HuH-7.5 (cell line): ENCODE results near the gene LBX1.
A peak's percentile ranks its signal among the peaks of the same experiment; 100 is the strongest.

Experiments used
- DNase-seq: peaks from one replicate; pipeline ENCODE4 v3.0.0; 2011; ENCODE audit warnings: low spot score

Gene LBX1

DNA sequence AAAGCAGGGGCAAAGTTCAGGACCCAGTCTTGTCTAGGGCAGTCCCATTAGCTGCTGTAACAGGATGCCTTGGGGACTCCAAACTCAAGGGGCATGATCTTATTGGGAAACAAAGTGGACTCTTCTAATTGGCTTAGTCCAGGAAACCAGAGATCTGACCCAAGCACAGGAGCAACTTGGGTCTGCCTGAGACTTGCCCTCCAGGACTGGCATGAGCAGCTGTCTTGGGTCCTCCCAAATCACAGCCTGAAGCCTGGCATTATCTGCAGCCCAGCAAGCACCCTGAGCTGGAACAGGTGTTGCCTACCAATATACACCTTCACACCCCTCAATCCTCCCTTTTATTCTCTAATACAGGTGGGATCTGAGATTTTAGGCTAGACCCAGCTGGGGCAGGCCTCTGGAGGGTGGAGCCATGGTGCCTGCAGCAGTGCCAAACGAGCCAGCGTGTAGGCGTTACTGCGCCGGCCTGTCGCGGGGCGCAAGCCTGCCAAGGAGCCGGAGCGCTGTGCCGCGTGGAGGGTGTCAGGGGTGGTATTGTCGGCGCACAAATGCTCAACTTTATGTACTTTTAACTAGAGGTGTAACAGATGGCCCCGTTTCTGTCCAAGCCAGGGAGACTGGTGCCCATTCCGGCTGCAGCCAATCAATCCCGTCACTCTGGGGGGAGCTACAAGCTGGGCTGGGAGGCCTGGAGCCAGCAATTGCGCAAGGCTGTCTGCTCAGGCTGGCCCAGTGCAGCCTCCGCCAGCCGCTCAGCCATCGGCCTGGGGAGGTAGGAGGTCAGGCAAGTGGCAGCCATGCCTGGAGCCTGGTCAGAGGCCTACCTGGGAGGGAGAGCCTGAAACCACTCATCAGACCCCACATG, 12.8 kb upstream of the LBX1 start:
- DNase-seq, result peak; percentile 86

DNA sequence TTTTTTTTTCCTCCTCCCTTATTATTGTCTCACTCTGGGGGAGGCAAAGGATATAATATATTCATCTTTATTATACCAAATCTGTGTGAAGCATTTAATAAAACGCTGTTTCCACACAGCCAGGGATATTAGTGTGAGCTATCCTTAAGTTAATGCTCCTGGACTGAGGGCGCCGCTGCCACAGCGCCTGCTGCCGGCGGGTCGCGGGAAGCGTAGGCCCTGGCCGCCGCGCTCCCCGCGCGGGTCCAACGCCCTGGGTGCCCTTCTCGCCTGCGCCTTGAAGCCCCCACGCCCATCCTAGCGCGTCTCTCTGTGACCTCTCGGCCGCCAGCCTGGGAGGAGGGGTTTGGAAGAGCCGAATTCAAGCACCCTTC, 9.5 kb upstream of the LBX1 start:
- no peak for DNase-seq

DNA sequence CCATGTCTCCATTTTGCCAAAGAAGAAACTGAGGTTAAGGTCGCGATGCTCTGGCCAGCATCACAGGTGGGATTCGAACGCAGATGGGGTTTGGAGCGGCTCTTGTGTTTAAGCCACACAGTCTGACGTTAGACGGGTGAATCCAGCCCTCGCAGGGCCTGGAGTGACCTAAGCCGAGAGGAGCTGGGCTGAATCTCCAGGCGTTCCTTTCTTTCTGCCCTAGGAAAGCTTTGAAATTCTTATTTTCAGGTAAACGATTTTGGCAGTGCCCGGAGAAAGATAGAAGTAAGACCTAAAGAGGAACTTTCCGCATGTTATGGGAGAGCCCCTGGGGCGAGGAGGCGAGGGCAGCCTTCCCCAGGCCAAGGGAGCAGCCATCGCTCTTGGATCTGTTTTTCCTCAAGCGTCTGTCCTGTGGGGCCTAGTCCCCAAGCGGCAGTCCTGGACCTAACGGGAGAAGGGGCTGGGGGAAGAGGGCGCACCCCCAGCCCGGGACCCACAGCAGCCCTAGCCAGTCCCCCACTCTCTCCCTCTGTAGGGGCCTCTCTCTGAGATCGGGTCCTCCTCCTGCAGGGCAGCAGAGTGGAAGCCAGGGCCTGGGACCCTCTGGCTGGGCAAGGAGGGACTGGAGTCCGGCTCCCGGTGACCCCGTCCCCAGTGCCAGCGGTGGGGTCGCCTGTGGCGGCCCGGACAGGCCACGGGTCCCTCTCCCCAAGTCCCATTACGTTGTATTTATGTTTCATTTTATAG, 8.9 kb upstream of the LBX1 start:
- DNase-seq, result no peak

DNA sequence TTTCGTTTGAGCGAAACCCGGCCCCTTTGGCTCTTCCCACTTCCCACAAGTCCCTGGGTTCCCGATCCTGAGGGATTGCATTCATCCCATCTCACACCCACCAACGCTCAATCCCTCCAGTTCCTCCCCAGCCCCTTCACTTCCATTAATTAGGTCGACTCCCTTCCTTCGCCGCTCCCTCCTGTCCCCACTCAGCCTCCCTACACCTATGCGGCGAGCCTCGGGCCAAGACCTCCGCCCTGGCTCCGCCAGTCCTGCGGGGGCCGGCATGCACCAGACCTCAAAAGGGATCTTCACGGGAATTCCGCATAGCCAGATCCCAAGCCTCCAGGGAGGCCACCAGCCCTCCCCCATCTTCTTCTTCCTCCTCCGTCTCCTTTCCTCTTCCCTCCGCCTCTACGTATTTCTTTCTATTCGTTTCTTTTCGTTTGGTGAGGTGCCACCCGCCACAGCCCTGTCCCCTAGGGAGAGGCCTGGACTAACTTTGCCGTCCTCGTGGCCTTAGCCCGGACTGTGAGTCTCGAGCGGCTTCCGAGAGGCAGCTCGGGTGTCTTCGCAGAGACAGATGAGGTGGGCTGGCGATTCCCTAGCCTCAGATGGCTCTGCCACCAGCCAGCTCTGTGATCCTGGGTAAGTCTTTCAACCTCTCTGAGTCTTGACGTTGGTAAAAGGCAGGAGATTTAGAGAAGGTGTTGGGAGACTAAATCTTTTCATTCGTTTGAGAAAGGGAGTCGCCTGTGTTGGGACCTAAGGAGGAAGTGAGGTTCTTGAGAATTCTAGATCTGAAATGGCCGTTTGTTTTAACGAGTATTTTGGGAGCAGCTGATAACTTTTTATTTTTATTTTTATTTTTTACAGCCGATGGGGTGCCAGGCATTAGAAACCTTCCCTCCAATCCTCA, 8.1 kb upstream of the LBX1 start:
- no peak for DNase-seq

DNA sequence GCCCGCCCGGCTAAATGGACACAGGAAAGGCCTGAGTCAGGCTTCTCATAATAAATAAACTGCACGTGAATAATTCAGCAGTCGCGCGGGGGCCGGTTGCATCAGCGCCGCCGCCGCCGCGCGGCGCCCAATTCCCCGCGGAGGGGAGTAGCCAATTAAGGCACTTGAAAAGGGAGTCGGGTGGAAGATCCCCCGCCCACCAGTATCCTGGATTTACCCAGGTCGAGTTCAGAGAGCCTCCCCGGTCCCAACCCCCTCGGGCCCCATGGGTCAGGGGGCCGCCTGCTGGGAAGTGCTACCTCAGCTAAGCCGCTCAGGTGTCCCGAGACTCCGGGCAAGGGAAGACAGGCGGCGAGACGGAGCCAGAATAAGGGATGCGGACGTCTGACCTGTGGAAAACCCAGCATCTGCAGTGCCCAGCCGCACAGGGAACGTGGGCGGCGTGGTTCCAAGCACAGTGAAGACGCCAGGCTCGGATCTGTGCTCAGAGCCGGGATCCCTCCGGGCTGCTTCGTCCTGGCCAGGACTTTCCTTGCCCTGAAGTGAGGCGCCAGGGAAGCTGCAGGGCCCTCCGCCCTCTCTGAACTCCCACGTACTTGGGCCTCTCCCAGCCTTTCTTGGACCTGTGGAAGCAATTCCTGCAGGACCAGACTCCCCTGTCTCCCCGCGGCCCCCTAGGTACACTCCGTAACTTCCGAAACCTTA, 7.3 kb upstream of the LBX1 start:
- DNase-seq, result no peak

DNA sequence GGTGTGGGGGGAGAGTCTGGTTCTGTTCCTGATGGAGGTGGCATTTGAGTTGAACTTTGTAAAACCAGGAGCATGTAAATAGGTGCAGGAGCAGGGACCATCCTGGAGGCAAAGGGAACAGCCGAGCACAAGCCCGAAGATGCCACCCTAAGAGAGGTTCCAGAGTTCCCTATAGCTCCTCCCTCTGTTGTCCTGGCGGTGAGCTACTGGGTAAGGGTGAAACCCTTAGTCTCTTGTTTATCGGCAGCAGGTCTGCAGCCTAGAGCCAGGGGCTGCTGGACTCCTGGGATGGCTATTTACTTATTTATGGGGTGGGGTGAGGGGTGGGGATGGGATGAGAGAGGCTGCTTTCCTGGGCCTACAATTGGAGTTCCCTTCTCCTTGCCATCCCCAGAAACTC, 6.5 kb upstream of the LBX1 start:
- no peak for DNase-seq

DNA sequence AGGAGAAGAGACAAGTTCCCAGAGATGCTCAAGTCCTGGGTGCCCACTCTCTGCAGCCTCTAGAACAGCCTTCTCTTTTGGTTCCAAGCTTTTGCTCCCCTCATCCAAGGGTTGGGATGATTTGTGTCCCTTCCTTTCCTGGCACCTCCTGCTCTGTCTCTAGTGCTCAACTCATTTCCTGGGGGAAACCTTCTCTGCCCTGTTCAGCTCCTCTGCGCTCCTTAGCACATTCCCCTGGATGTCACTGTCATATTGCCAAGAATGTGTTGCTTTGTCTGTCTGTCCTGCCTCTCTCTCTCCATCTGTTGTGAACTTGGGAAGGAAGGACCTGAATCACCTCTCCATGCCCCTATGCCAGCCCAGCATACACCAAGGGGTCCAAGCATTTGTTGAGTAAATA, 5.1 kb upstream of the LBX1 start:
- no peak for DNase-seq

DNA sequence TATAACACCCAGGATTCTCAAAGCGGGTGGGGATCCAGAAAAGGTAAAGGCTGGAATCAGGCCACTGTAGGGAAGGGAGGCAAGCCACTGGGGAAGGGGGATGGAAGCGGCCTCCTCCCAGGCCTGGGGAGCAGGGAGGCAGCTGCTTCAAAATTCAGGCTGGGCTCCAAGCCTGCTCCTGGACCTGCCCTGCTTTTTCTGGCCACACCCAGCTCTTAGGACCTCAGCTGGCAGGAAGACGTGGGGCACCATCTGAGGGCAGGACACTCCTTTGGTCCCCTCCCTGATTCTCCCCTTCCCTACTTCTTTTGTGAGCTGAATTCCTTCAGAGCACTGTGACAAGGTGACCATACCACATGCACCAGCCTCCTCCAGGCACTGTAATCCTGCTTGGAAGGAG, 4.6 kb upstream of the LBX1 start:
- no peak for DNase-seq

DNA sequence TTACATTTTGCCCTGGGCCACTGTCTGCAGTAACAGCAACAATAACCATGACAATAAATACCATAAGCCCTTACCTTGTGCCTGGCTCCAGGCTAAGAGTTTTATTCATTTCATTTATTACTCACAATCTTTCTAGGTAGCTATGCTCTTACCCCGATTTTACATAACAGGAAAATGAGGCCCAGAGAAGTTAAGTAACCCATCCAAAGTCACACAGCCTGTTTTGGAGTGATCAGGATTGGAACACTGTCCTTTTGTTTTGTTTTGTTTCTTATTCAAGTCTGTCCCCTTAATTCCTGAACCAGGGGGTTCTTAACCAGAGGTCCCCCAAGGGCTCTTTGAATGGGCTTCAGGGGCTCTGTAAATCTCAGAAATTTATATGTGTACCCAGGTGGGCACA, 4.2 kb upstream of the LBX1 start:
- DNase-seq, result no peak

DNA sequence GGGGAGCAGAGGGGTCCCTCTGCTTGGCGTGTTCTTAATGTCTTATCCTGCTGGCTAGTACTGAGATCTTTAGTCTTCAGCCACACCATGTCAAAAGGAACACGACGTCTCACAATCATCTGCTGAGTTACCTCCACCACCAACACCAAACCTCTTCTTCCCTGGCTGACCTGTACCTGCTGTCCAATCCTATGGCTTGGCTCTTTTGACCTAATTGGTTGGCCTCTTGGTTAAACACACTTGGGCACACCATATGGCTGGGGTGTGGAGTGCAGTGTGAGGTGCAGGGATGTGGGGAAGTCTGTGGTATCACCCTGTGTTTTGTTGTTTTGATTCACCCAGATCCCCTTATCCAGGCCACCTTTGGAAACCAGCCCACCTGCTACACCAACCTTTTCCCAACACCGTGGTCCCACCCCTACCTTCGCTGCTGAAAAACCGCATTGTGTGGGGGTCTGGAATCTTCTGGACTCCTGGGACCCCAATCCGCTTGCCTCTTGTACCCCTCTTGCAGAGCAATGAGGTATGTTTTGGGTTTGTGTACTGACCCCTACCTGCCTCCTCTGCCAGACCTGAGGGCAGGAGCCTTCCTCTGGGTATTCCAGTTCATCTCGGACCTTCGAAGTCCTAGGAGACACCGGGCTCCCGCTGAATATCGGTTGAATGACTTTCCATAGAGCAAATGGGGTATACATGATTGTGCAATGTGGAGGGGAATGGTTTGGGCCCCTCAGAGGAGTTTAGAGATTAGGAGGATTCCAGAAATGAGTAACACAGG, 2.8 kb upstream of the LBX1 start:
- DNase-seq, result no peak

DNA sequence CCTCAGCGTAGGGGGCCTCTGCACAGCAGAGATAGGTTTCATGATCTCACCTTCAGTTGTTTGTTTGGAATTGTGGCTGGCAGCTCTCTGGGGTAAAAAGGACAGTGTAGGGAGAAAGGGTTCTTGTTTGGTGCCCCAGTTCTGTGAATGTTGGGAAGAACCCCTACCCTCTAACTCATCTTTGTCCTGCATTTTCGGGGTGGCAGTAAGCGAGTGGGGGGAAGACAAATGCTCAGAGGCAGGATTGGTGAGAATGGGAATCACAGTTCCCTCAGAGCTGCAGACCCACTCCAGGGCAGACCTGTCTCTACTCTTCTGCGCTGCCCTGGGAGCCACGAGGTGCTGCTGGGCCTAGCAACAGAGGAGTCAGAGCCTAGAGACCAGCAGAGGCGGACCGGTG, 1.8 kb upstream of the LBX1 start:
- DNase-seq, result no peak

DNA sequence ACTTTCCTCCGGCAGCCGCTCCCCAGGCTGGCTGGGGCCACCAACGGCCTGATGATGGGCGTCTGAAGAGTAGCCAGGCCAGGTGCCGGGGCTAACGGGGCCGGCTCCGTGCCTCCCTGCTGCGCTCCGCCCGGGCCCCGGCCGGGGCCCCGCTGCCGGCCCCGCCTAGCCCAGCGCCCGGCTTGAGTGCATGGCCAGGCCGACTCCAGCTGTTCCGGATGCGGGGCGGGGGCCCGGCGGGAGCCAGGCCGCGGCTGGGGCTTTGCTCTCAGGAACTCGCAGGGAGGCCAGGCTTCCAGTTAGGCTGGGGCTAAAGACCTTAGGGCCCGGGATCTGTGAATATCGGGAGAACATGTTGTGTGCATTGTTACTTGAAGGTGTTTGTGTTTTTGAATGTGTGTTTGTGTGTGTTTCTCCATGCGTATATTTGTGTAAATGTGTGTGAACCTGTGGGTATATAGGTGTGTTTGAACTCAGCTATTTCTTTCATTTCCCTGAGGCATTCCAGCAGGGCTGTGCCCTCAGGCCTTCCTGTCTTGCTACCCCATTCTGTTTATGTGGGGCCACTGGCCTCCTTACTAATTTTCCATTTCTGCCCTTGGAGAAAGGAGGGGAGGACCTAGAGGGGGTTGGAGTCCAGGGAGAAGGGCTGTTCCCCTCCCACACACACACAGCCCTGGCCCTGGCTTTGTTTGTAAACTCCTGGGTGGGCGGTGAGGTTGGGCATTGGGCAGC, 1.1 kb upstream of the LBX1 start:
- DNase-seq, result peak; percentile 87

DNA sequence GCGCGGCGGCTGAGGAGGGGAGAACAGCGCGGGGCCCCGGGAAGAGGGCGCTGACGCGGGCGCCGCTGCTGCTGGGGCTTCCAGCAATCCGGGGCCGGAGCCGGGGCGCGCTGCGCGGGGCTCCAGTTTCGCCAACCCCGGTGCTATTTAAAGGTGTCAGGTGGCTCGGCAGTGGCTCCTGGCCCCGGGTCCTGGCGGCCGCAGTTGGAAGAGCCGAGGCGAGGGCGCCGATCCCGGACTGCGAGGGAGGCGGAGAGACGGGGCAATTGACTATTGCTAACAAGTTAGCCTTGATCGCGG, 347 bp downstream of the LBX1 start:
- peak; percentile 93 for DNase-seq

DNA sequence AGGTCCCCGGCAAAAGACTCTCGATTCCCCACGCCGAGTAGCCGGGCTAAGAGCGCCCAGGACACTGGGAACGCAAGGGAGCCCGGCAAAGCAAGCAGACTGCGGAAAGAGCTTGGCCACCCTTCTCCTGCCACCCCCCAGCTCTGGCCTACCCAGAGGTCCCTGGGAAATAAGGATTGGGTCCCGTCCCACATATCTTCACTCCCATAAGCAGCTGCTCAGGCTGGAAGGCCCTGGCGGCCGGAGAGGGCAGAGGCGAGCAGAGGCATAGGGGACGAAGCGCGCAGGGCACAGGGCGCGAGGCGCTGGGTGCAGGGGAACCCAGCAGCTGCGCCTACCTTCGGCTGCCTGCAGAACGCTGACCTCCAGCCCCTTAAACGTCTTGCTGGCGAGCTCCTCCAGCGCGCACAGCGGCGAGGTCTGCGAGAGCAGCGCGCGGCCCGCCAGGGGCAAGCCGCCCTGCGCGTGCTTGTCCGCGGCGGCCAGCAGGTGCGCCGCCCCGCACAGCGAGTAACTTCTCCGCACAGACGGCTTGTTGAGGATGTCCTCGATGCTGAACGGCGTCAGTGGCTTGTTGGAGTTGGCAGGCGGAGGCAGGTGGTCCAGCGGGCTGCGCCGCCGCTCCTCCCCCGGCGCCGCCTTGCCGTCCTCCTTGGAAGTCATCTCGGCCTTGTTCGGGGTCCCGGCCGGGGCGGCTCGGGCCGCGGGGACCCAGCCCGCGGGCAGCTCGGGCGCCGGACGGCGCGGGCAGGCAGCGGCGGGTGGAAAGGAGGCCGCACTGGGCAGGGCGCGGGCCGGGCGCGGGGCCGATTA, 904 bp downstream of the LBX1 start:
- no peak for DNase-seq

DNA sequence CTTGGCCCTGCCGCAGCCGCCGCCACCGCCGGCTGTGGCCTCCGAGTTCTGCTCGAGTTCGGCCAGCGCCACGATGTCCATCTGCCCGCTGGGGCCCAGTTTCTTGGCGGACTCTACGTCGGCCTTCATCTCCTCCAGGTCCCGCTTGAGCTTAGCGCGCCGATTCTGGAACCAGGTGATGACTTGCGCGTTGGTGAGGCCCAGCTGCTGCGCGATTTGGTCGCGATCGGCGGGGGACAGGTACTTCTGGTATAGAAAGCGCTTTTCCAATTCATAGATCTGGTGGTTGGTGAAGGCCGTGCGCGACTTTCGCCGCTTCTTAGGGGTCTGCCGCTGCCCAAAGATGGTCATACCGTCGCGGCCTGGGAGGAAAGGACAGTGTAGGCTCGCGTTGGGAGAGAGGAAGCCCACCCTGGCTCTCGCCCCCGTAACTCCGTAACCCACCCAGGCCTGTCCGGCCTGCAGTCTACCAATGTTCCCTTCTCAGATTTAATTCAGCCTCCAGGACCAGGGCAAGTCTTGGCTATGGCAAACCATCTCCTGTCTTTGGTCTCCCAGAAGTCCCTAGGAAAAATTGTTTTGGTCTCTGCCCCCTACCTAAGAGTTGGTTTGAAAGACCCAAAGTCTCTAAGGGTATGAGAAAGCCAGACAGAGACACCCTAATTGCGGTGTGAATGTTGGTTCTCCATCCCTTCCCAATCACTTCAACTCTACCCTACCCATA, 1.7 kb downstream of the LBX1 start:
- DNase-seq, result no peak

DNA sequence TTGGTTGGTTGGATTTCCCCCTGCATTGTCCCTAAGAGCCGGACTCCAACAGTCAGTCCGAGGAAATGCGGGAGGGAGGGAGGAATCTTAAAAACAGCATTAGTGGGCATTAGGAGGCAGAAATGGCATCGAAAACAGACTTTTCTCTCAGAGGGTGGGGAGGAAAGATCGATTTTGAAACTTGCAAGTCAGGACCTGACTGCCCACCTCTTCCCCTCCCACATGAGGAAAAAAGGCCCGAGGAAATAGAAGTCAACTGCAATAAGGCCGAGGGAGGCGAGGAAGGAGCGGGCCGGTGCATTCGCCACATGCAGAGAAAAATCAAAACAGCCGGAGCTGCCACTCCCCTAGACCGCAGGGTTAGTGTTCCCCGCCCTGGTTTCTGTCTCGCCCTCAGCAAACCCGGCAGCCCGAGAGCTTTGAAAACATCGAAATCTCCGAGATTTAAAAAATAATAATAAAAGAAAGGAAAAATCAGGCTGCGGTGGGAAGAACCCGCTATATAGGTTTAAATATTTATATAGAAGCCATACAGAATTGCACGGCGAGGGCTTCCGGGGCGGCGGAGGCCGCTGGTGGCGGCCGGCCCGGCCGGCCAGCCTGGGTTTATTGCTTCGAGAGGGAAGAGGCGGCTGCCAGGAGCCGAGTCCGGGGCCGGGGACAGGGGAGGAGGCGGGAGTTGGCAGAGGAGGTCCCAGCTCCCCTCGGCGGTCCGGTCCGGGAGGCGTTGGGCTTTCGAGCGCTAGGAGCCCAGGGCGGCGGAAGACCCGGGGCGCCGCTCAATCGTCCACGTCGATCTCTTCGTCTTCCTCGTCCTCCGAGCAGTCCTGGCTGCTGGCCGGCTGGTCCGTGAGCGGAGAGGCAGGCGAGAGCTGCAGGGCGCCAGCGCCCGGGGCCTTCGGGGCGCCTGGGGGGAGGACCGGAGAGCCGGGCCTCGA, 2.5 kb downstream of the LBX1 start:
- no peak for DNase-seq

DNA sequence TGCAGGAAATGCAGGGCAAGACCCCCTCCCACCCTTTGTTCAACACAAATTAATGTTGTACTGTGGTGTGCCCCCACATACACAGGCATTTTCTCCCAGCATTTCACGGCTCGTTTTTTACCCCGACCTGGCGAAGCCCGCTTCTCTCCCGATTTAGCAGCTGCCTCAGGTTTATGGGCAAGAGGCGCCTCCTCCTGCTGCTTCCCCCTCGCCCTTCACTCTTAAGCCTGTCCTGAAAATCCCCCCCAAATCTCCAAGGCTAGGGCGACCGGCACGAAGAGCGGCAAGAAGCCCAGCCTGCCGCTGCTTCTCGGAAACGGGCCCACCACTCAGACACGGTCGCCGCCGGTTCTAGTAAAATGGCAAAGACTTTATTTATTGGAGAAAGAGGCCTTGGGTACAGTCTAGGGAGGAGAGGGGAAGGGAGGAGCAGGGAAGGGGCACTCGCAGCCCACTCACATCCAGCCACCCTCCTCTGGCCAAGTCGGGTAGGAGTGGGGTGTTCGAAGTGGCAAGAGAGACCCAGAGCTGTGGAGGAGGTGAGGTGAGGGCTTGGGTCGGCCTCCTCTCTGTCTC, 3.3 kb downstream of the LBX1 start:
- DNase-seq, result no peak
